ENCODE measurements around the gene TRIM46.

Gene TRIM46

DNA sequence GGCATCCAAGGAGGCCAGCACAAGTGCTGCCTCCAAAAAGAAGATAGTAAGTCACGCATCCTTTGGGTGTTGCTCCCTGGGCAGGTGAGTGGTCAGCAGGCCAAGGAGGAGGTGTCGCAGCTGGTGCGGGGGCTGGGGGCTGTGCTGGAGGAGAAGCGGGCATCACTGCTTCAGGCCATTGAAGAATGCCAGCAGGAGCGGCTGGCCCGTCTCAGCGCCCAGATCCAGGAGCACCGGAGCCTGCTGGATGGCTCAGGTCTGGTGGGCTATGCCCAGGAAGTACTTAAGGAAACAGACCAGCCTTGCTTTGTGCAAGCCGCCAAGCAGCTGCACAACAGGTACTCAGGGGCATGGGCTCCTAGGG, 4.3 kb downstream of the TRIM46 start:
- Histone ChIP-seq H3K36me3 (replicated peaks) (peaks cover 32% of the 10 kb centered on the region), H3K27ac (no peak overlapping the region), H3K4me3 (ENCODE audit: low read depth, low read length) (no peak overlapping the region), H3K27me3 (replicated peaks) (no peaks in the 10 kb centered on the region)
- TF ChIP-seq, protein P1, sequence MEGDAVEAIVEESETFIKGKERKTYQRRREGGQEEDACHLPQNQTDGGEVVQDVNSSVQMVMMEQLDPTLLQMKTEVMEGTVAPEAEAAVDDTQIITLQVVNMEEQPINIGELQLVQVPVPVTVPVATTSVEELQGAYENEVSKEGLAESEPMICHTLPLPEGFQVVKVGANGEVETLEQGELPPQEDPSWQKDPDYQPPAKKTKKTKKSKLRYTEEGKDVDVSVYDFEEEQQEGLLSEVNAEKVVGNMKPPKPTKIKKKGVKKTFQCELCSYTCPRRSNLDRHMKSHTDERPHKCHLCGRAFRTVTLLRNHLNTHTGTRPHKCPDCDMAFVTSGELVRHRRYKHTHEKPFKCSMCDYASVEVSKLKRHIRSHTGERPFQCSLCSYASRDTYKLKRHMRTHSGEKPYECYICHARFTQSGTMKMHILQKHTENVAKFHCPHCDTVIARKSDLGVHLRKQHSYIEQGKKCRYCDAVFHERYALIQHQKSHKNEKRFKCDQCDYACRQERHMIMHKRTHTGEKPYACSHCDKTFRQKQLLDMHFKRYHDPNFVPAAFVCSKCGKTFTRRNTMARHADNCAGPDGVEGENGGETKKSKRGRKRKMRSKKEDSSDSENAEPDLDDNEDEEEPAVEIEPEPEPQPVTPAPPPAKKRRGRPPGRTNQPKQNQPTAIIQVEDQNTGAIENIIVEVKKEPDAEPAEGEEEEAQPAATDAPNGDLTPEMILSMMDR (IDR thresholded peaks at IDR 0.05; ENCODE audit: low read depth, low read length, missing control alignments) = no peak
- in situ Hi-C loops (cut with HindIII; ENCODE audit: low pct_ligation_motif_present, low sequenced_read_pairs) = no loop called here
- no peak for DNase-seq

DNA sequence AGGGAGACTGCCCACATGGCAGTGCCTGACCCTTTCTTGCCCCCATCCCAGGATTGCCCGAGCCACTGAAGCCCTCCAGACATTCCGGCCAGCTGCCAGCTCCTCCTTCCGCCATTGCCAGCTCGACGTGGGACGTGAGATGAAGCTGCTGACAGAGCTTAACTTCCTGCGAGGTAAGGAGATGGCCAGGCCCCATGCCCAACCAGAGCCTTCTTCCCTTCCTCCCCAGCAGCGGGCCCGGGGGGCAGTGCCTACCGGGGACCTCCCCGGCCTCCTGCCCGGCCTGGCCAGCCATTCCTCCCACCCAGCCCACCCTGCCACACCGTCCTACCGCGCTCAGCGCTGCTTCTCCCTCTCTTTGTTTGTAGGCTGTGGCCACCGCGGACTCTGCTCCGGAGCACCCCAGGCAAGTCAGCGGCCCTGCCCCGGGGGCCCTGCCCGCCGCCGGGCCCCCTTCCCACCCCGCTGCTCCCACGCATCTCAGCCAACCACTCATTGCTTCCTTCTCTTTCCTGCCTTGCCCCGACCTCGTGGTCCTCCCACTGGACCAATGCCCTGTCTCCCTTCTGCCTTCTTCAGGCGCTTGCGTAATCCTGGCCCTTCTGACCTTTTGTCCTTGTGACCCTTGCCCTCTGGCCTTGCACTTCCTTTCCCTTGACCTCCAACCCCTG, 4.9 kb downstream of the TRIM46 start:
- TF ChIP-seq, protein P1 (IDR thresholded peaks at IDR 0.05; ENCODE audit: low read depth, low read length, missing control alignments) = no peak
- peaks cover 32% of the 10 kb centered on the region for H3K36me3 ChIP-seq (replicated peaks)
- in situ Hi-C loops (cut with HindIII; ENCODE audit: low pct_ligation_motif_present, low sequenced_read_pairs) = no loop called here
- no peak overlapping the region for H3K27ac ChIP-seq
- no peak for DNase-seq
- H3K4me3 ChIP-seq (ENCODE audit: low read depth, low read length) = no peak overlapping the region
- H3K27me3 ChIP-seq (replicated peaks) = no peaks in the 10 kb centered on the region

DNA sequence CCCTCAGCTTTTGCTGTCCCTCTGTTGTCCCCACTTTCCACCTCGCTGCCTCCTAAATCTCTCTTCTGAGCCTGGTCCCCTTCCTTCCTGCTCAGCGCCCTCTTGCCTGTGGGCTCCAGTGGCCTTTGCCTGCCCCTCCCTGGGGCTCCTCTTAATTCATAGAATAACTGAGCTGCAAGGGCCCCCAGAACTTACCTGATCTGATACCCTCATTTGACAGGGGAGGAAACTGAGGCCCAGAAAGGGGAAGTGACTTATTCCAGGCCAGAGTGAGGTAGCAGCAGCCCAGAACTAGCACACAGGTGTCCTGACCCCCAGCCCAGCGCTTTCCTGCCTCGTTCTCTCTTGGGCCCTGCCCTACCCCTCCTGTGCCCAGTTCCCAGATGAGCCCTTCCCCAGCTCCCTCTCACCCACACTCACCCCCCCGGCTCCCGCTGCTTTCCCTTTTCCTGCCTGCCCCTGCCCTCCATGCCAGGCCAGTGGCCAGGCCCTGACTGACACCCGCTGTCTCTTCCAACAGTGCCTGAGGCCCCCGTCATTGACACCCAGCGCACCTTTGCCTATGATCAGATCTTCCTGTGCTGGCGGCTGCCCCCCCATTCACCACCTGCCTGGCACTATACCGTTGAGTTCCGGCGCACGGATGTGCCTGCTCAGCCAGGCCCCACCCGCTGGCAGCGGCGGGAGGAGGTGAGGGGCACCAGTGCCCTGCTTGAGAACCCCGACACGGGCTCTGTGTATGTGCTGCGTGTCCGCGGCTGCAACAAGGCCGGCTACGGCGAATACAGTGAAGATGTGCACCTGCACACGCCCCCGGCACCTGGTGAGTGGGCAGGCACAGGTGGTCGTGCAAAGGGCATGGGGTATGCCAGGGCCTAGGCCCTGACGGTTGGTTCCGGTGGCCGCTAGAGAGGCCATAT, 5.7 kb downstream of the TRIM46 start:
- no peak overlapping the region for H3K4me3 ChIP-seq (ENCODE audit: low read depth, low read length)

DNA sequence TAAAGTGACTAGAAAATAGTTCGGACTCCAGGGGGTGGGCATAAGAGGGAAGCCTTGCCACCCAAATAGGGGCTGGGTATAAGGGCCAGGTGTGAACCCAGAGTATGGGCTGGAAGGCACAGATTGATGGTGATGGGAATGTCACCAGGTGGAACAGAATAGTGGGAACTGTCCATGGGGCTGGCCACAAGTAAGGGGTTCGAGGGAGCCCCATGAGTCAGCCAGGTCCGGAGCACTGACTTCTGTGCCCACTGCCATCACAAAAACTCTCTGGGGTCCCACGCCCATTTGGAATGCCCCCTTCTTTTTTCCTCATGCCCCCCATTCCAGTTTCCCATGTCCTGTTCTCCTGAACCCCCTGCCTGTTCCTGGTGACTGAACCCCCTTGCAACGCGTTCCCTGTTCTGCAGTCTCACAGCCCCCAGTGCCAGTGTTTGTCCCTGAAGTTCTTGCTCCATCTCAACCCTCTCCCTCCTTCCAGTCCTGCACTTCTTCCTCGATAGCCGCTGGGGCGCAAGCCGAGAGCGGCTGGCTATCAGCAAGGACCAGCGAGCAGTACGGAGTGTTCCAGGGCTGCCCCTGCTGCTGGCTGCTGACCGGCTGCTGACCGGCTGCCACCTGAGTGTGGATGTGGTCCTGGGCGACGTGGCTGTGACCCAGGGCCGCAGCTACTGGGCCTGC, 7.9 kb downstream of the TRIM46 start:
- Histone ChIP-seq H3K4me3 (ENCODE audit: low read depth, low read length) (no peak overlapping the region), H3K36me3 (replicated peaks) (peaks cover 32% of the 10 kb centered on the region), H3K27ac (no peak overlapping the region), H3K27me3 (replicated peaks) (no peaks in the 10 kb centered on the region)
- no peak for DNase-seq
- TF ChIP-seq, protein P1 (IDR thresholded peaks at IDR 0.05; ENCODE audit: low read depth, low read length, missing control alignments) = no peak
- in situ Hi-C loops (cut with HindIII; ENCODE audit: low pct_ligation_motif_present, low sequenced_read_pairs) = no loop called here

More for the DNA sequence above, 5.7 kb downstream of the TRIM46 start:
- H3K27ac ChIP-seq = no peak overlapping the region
- in situ Hi-C loops (cut with HindIII; ENCODE audit: low pct_ligation_motif_present, low sequenced_read_pairs) = no loop called here
- TF ChIP-seq, protein P1 (IDR thresholded peaks at IDR 0.05; ENCODE audit: low read depth, low read length, missing control alignments) = no peak
- H3K36me3 ChIP-seq (replicated peaks) = peaks cover 32% of the 10 kb centered on the region
- H3K27me3 ChIP-seq (replicated peaks) = no peaks in the 10 kb centered on the region
- no peak for DNase-seq

DNA sequence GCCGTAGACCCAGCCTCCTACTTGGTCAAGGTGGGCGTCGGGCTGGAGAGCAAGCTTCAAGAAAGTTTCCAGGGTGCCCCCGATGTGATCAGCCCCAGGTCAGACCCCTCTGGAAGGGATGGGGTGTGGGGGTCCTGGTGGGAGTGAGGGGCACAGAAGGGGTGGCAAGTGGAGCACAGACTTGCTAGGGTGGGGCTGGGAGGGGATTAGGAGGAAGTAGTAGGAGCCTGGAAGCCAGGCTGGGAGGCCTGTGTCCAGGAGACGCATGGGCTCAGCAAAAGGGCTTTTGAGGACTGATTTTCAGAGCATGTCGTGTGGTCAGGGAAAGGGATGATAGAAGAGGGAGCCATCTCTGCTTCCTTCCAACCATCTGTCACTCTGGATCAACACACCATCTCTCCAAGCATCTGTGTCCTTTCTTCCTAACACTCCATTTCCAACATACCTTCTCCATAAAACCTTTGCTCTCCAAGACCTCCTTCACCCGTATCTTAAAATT, 8.5 kb downstream of the TRIM46 start:
- H3K27ac ChIP-seq = no peak overlapping the region
- peaks cover 28% of the 10 kb centered on the region for H3K36me3 ChIP-seq (replicated peaks)
- in situ Hi-C loops (cut with HindIII; ENCODE audit: low pct_ligation_motif_present, low sequenced_read_pairs) = no loop called here
- H3K4me3 ChIP-seq (ENCODE audit: low read depth, low read length) = no peak overlapping the region
- TF ChIP-seq, protein P1 (IDR thresholded peaks at IDR 0.05; ENCODE audit: low read depth, low read length, missing control alignments) = no peak
- no peaks in the 10 kb centered on the region for H3K27me3 ChIP-seq (replicated peaks)
- DNase-seq = no peak
